ENCODE measurements around the gene RNF175. TPM values are rescaled to one million over a fixed set of nuclear protein-coding genes. Genes with fewer than 3 reads are reported as not detected.

The RNF175 gene
- total RNA-seq, 1 experiment from 2014 or later = 0.54 TPM

- TF ChIP-seq, protein P1, sequence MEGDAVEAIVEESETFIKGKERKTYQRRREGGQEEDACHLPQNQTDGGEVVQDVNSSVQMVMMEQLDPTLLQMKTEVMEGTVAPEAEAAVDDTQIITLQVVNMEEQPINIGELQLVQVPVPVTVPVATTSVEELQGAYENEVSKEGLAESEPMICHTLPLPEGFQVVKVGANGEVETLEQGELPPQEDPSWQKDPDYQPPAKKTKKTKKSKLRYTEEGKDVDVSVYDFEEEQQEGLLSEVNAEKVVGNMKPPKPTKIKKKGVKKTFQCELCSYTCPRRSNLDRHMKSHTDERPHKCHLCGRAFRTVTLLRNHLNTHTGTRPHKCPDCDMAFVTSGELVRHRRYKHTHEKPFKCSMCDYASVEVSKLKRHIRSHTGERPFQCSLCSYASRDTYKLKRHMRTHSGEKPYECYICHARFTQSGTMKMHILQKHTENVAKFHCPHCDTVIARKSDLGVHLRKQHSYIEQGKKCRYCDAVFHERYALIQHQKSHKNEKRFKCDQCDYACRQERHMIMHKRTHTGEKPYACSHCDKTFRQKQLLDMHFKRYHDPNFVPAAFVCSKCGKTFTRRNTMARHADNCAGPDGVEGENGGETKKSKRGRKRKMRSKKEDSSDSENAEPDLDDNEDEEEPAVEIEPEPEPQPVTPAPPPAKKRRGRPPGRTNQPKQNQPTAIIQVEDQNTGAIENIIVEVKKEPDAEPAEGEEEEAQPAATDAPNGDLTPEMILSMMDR (IDR thresholded peaks at IDR 0.05; ENCODE audit: unreplicated experiment) = no peak
- Mint-ChIP-seq H3K4me3 (ENCODE audit: low read depth, unreplicated experiment) (no peak overlapping the region), H3K36me3 (ENCODE audit: insufficient read depth, unreplicated experiment) (no peaks in the 10 kb centered on the region), H3K27ac (ENCODE audit: unreplicated experiment) (no peak overlapping the region), H3K4me1 (ENCODE audit: low read depth, unreplicated experiment) (peaks cover 8% of the 10 kb centered on the region), H3K9me3 (ENCODE audit: low read depth, unreplicated experiment) (no peaks in the 10 kb centered on the region), H3K27me3 (ENCODE audit: unreplicated experiment) (peaks cover 22% of the 10 kb centered on the region)
- BruUV-seq (replicated peaks) = no TSS peak
- CTCF ChIA-PET = interaction anchor here (1.1 kb wide), 1 partner anchor 262 kb away, joined by 3 read pairs; no protein-coding TSS in a partner anchor
- no peak for DNase-seq
- intact Hi-C loops (cut with micrococcal nuclease; ENCODE audit: unreplicated experiment) = loop anchor here (2.0 to 10.0 kb wide), 3 partner anchors 231 to 345 kb away; no protein-coding TSS in a partner anchor
Measured at GRCh38 chr4:153787575-153787974, 27.8 kb upstream of the RNF175 start.

GRCh38 chr4:153787061-153787560 lies 27.3 kb upstream of the RNF175 start:
- BruUV-seq (replicated peaks) = no TSS peak
- peaks cover 12% of the 10 kb centered on the region for H3K4me1 Mint-ChIP-seq (ENCODE audit: low read depth, unreplicated experiment)
- no peaks in the 10 kb centered on the region for H3K36me3 Mint-ChIP-seq (ENCODE audit: insufficient read depth, unreplicated experiment)
- intact Hi-C loops (cut with micrococcal nuclease; ENCODE audit: unreplicated experiment) = loop anchor here (2.0 to 10.0 kb wide), 3 partner anchors 232 to 345 kb away; no protein-coding TSS in a partner anchor
- TF ChIP-seq, protein P1 (IDR thresholded peaks at IDR 0.05; ENCODE audit: unreplicated experiment) = no peak
- no peak overlapping the region for H3K4me3 Mint-ChIP-seq (ENCODE audit: low read depth, unreplicated experiment)
- H3K27ac Mint-ChIP-seq (ENCODE audit: unreplicated experiment) = no peak overlapping the region
- CTCF ChIA-PET = interaction anchor here (1.1 to 1.5 kb wide), 2 partner anchors 232 to 263 kb away, joined by 3 to 9 read pairs; no protein-coding TSS in a partner anchor
- H3K27me3 Mint-ChIP-seq (ENCODE audit: unreplicated experiment) = peaks cover 22% of the 10 kb centered on the region
- no peaks in the 10 kb centered on the region for H3K9me3 Mint-ChIP-seq (ENCODE audit: low read depth, unreplicated experiment)
- no peak for DNase-seq

GRCh38 chr4:153785910-153786721 lies 26.3 kb upstream of the RNF175 start:
- peaks cover 14% of the 10 kb centered on the region for H3K4me1 Mint-ChIP-seq (ENCODE audit: low read depth, unreplicated experiment)
- no TSS peak for BruUV-seq (replicated peaks)
- intact Hi-C loops (cut with micrococcal nuclease; ENCODE audit: unreplicated experiment) = loop anchor here (1.0 to 10.0 kb wide), 4 partner anchors 233 to 528 kb away; no protein-coding TSS in a partner anchor
- TF ChIP-seq, protein P1 (IDR thresholded peaks at IDR 0.05; ENCODE audit: unreplicated experiment) = no peak
- CTCF ChIA-PET = interaction anchor here (0.6 to 1.6 kb wide), 12 partner anchors 9 to 773 kb away, joined by 3 to 13 read pairs (median 6); no protein-coding TSS in a partner anchor
- no peak overlapping the region for H3K4me3 Mint-ChIP-seq (ENCODE audit: low read depth, unreplicated experiment)
- H3K27me3 Mint-ChIP-seq (ENCODE audit: unreplicated experiment) = peaks cover 15% of the 10 kb centered on the region
- no peaks in the 10 kb centered on the region for H3K9me3 Mint-ChIP-seq (ENCODE audit: low read depth, unreplicated experiment)
- no peak for DNase-seq
- no peaks in the 10 kb centered on the region for H3K36me3 Mint-ChIP-seq (ENCODE audit: insufficient read depth, unreplicated experiment)
- H3K27ac Mint-ChIP-seq (ENCODE audit: unreplicated experiment) = no peak overlapping the region

GRCh38 chr4:153784166-153784699 lies 24.4 kb upstream of the RNF175 start:
- TF ChIP-seq, protein P1 (IDR thresholded peaks at IDR 0.05; ENCODE audit: unreplicated experiment) = no peak
- H3K27ac Mint-ChIP-seq (ENCODE audit: unreplicated experiment) = no peak overlapping the region
- H3K36me3 Mint-ChIP-seq (ENCODE audit: insufficient read depth, unreplicated experiment) = no peaks in the 10 kb centered on the region
- intact Hi-C loops (cut with micrococcal nuclease; ENCODE audit: unreplicated experiment) = loop anchor here (10.0 kb wide), 1 partner anchor 261 kb away; no protein-coding TSS in a partner anchor
- H3K9me3 Mint-ChIP-seq (ENCODE audit: low read depth, unreplicated experiment) = no peaks in the 10 kb centered on the region
- no peak overlapping the region for H3K4me3 Mint-ChIP-seq (ENCODE audit: low read depth, unreplicated experiment)
- peaks cover 13% of the 10 kb centered on the region for H3K4me1 Mint-ChIP-seq (ENCODE audit: low read depth, unreplicated experiment)
- DNase-seq = no peak
- no TSS peak for BruUV-seq (replicated peaks)
- H3K27me3 Mint-ChIP-seq (ENCODE audit: unreplicated experiment) = peaks cover 12% of the 10 kb centered on the region
- CTCF ChIA-PET = no interaction called here

Measured in Calu3 (cell line).